SK-N-SH treated with all-trans-retinoic acid at 6 μM for 48 hours (cell line): ENCODE measurements around the gene RHCG.

Source experiments
- ARNTL ChIP-seq: fragments of 450-650 bp; formaldehyde crosslinking; IDR thresholded peaks from 2 replicates; pipeline ENCODE4 v1.5.0; 2020; ENCODE audit warnings: low read depth, mild to moderate bottlenecking, moderate library complexity, borderline replicate concordance
- CSDC2 ChIP-seq: fragments of 250-450 bp; sonication (Bioruptor Pico); IDR thresholded peaks from 2 replicates; pipeline ENCODE4 v1.5.0; 2020; ENCODE audit warnings: mild to moderate bottlenecking, moderate library complexity
- ESRRG ChIP-seq: fragments of 250-450 bp; sonication (Bioruptor Pico); IDR thresholded peaks from 2 replicates; pipeline ENCODE4 v1.6.1; 2021; ENCODE audit warnings: mild to moderate bottlenecking
- ISL1 ChIP-seq: fragments of 250-450 bp; sonication (Bioruptor Pico); IDR thresholded peaks from 2 replicates; pipeline ENCODE4 v2.1.2; 2022; ENCODE audit warnings: mild to moderate bottlenecking, moderate library complexity
- OSR1 ChIP-seq: fragments of 250-450 bp; sonication (Bioruptor Pico); IDR thresholded peaks from 2 replicates; pipeline ENCODE4 v1.8.0; 2022; ENCODE audit warnings: moderate library complexity, mild to moderate bottlenecking, inconsistent platforms
- PPARA ChIP-seq: fragments of 250-450 bp; sonication (Bioruptor Pico); IDR thresholded peaks from 2 replicates; pipeline ENCODE4 v1.5.0; 2020; ENCODE audit warnings: mild to moderate bottlenecking, borderline replicate concordance
- SNAI2 ChIP-seq: fragments of 250-450 bp; sonication (Bioruptor Pico); IDR thresholded peaks from 2 replicates; pipeline ENCODE4 v1.5.0; 2020; ENCODE audit warnings: mild to moderate bottlenecking, moderate library complexity
- ZC3H10 ChIP-seq: fragments of 250-450 bp; sonication (Bioruptor Pico); IDR thresholded peaks from 2 replicates; pipeline ENCODE4 v1.5.1; 2021; ENCODE audit warnings: mild to moderate bottlenecking, moderate library complexity
- ZFP3 ChIP-seq: fragments of 250-450 bp; sonication (Bioruptor Pico); IDR thresholded peaks from 2 replicates; pipeline ENCODE4 v1.5.0; 2020; ENCODE audit warnings: mild to moderate bottlenecking, moderate library complexity
- ZFP30 ChIP-seq: fragments of 450-650 bp; formaldehyde crosslinking; IDR thresholded peaks from 2 replicates; pipeline ENCODE4 v1.5.0; 2022; ENCODE audit warnings: mild to moderate bottlenecking, moderate library complexity
- ZNF565 ChIP-seq: fragments of 450-650 bp; formaldehyde crosslinking; conservative IDR thresholded peaks from 2 replicates; pipeline ENCODE4 v1.5.0; 2020; ENCODE audit warnings: low read depth, mild to moderate bottlenecking, moderate library complexity
- TF ChIP-seq, protein P1 (sequence below): fragments of 250-450 bp; sonication (Bioruptor Pico); IDR thresholded peaks from 2 replicates; pipeline ENCODE4 v1.5.1; 2020; ENCODE audit warnings: low read depth, mild to moderate bottlenecking, moderate library complexity
- TF ChIP-seq, protein P2 (sequence below): fragments of 250-450 bp; sonication (Bioruptor Pico); IDR thresholded peaks from 2 replicates; pipeline ENCODE4 v1.8.0; 2020; ENCODE audit warnings: mild to moderate bottlenecking, moderate library complexity, borderline replicate concordance
- TF ChIP-seq, protein P3 (sequence below): fragments of 250-450 bp; sonication (Bioruptor Pico); IDR thresholded peaks from 2 replicates; pipeline ENCODE4 v1.8.0; 2021; ENCODE audit warnings: low read depth, mild to moderate bottlenecking, moderate library complexity, borderline replicate concordance

DNA sequence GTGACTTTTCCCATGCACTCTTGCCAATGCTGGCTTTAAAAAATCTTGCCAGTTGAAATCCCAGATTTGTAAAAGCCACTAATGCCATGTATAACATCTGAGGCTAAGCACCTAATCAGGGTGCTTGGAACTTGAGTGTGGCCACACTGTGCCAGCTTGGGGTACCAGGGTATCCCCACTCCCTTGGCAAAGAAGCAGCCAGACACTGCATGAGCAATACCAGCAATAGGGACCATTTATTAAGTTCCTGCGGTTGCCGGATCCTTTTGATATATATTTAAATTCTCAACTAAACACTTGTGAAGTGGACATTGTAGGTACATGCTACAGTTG is 2.2 kb upstream of the RHCG start:
- TF ChIP-seq PPARA (no peak), OSR1 (no peak), ZNF565 (CRISPR knock-in tag) (no peak), ZFP30 (CRISPR knock-in tag) (no peak), ZC3H10 (CRISPR knock-in tag) (no peak), ZFP3 (CRISPR knock-in tag) (no peak), ESRRG (no peak), CSDC2 (no peak), ARNTL (CRISPR knock-in tag) (no peak), ISL1 (no peak), SNAI2 (no peak)
- TF ChIP-seq, protein P1, sequence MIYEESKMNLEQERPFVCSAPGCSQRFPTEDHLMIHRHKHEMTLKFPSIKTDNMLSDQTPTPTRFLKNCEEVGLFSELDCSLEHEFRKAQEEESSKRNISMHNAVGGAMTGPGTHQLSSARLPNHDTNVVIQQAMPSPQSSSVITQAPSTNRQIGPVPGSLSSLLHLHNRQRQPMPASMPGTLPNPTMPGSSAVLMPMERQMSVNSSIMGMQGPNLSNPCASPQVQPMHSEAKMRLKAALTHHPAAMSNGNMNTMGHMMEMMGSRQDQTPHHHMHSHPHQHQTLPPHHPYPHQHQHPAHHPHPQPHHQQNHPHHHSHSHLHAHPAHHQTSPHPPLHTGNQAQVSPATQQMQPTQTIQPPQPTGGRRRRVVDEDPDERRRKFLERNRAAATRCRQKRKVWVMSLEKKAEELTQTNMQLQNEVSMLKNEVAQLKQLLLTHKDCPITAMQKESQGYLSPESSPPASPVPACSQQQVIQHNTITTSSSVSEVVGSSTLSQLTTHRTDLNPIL (CRISPR knock-in tag) = no peak
- TF ChIP-seq, protein P2, sequence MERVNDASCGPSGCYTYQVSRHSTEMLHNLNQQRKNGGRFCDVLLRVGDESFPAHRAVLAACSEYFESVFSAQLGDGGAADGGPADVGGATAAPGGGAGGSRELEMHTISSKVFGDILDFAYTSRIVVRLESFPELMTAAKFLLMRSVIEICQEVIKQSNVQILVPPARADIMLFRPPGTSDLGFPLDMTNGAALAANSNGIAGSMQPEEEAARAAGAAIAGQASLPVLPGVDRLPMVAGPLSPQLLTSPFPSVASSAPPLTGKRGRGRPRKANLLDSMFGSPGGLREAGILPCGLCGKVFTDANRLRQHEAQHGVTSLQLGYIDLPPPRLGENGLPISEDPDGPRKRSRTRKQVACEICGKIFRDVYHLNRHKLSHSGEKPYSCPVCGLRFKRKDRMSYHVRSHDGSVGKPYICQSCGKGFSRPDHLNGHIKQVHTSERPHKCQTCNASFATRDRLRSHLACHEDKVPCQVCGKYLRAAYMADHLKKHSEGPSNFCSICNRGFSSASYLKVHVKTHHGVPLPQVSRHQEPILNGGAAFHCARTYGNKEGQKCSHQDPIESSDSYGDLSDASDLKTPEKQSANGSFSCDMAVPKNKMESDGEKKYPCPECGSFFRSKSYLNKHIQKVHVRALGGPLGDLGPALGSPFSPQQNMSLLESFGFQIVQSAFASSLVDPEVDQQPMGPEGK (CRISPR knock-in tag) = no peak
- TF ChIP-seq, protein P3, sequence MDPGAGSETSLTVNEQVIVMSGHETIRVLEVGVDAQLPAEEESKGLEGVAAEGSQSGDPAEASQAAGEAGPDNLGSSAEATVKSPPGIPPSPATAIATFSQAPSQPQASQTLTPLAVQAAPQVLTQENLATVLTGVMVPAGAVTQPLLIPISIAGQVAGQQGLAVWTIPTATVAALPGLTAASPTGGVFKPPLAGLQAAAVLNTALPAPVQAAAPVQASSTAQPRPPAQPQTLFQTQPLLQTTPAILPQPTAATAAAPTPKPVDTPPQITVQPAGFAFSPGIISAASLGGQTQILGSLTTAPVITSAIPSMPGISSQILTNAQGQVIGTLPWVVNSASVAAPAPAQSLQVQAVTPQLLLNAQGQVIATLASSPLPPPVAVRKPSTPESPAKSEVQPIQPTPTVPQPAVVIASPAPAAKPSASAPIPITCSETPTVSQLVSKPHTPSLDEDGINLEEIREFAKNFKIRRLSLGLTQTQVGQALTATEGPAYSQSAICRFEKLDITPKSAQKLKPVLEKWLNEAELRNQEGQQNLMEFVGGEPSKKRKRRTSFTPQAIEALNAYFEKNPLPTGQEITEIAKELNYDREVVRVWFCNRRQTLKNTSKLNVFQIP = no peak
